HepG2 (cell line): ENCODE results near the gene DNAJC24. TPM values are rescaled to one million over a fixed set of nuclear protein-coding genes. Genes with fewer than 3 reads are reported as not detected.
A peak's percentile ranks its signal among the peaks of the same experiment; 100 is the strongest.

Experiments used
- DR1 ChIP-seq: sonication (generic); formaldehyde crosslinking; IDR thresholded peaks from 2 replicates; pipeline ENCODE4 v1.8.0; 2021; ENCODE audit warnings: mild to moderate bottlenecking, missing genetic modification reagents, inconsistent platforms
- FOXM1 ChIP-seq: sonication (generic); formaldehyde crosslinking; IDR thresholded peaks from 2 replicates; pipeline ENCODE4 v1.5.0; 2020; ENCODE audit warnings: missing genetic modification reagents
- GABPB1 ChIP-seq: IDR thresholded peaks from 2 replicates; pipeline ENCODE4 v1.6.1; 2016; ENCODE audit warnings: mild to moderate bottlenecking, missing genetic modification reagents, moderate library complexity, missing compliant biosample characterization
- HNF4G ChIP-seq, 2 experiments: sonication (generic) in 1 of 2; formaldehyde crosslinking in 1 of 2; IDR thresholded peaks; 2 replicates each; pipeline versions ENCODE4 v1.4.0 to v1.6.1; 2011 to 2020; ENCODE audit warnings: borderline replicate concordance in 2 of 2, low read depth in 2 of 2, mild to moderate bottlenecking in 2 of 2, low read length in 1 of 2, missing genetic modification reagents in 1 of 2, moderate library complexity in 1 of 2
- KDM5B ChIP-seq: sonication (generic); formaldehyde crosslinking; IDR thresholded peaks from 2 replicates; pipeline ENCODE4 v1.4.0; 2020; ENCODE audit warnings: missing genetic modification reagents, mild to moderate bottlenecking, borderline replicate concordance
- MEIS2 ChIP-seq: sonication (generic); formaldehyde crosslinking; IDR thresholded peaks from 2 replicates; pipeline ENCODE4 v1.9.0; 2021; ENCODE audit warnings: mild to moderate bottlenecking, missing genetic modification reagents
- PAF1 ChIP-seq: IDR thresholded peaks from 2 replicates; pipeline ENCODE4 v1.6.1; 2016; ENCODE audit warnings: missing genetic modification reagents, missing compliant biosample characterization
- RNF2 ChIP-seq: fragments of 450-650 bp; conservative IDR thresholded peaks from 2 replicates; pipeline ENCODE4 v1.6.1; 2016; ENCODE audit warnings: low read depth
- SCMH1 ChIP-seq: sonication (generic); formaldehyde crosslinking; IDR thresholded peaks from 2 replicates; pipeline ENCODE4 v1.9.0; 2021; ENCODE audit warnings: missing genetic modification reagents, mild to moderate bottlenecking, borderline replicate concordance
- TBX2 ChIP-seq: sonication (generic); formaldehyde crosslinking; IDR thresholded peaks from 2 replicates; pipeline ENCODE4 v1.5.0; 2020; ENCODE audit warnings: missing genetic modification reagents, mild to moderate bottlenecking, borderline replicate concordance
- TCF12 ChIP-seq, 2 experiments: fragments of 450-650 bp in 1 of 2; sonication (generic) in 1 of 2; formaldehyde crosslinking in 1 of 2; IDR thresholded peaks; 2 replicates each; pipeline versions ENCODE4 v1.6.1 to v1.8.0; 2017 to 2022; ENCODE audit warnings: antibody characterized with exemption in 1 of 2, mild to moderate bottlenecking in 1 of 2, missing genetic modification reagents in 1 of 2, moderate library complexity in 1 of 2
- ZNF124 ChIP-seq: sonication (generic); formaldehyde crosslinking; IDR thresholded peaks from 2 replicates; pipeline ENCODE4 v1.4.0; 2020; ENCODE audit warnings: missing genetic modification reagents
- ZNF264 ChIP-seq: sonication (generic); formaldehyde crosslinking; IDR thresholded peaks from 2 replicates; pipeline ENCODE4 v1.4.0; 2020; ENCODE audit warnings: missing genetic modification reagents
- ZNF335 ChIP-seq: sonication (generic); formaldehyde crosslinking; IDR thresholded peaks from 2 replicates; pipeline ENCODE4 v1.4.0; 2020; ENCODE audit warnings: missing genetic modification reagents
- ZNF737 ChIP-seq: sonication (generic); formaldehyde crosslinking; IDR thresholded peaks from 2 replicates; pipeline ENCODE4 v1.5.0; 2020; ENCODE audit warnings: missing genetic modification reagents, mild to moderate bottlenecking, borderline replicate concordance
- ZNF83 ChIP-seq: sonication (generic); formaldehyde crosslinking; IDR thresholded peaks from 2 replicates; pipeline ENCODE4 v1.4.0; 2020; ENCODE audit warnings: missing genetic modification reagents, mild to moderate bottlenecking, borderline replicate concordance
- polyA plus RNA-seq, 8 experiments: library from polyadenylated mRNA; depleted of rRNA in 3 of 8; stranded (reverse) in 7 of 8; unstranded in 1 of 8; fragments of >200 nt; fragmentation: Illumina TruSeq in 4 of 8; extraction: Trizol in 4 of 8; gene quantifications; 2 replicates each; pipeline versions ENCODE4 v1.2.1 to v1.2.3, GENCODE V29; 2011 to 2016; ENCODE audit warnings: low read depth in 4 of 8, missing spikeins in 1 of 8, mixed read lengths in 1 of 8; ENCODE audit not compliant: insufficient read depth in 1 of 8
- total RNA-seq, 5 experiments: library from RNA; depleted of rRNA; stranded (reverse); fragments of >200 nt; fragmentation: Illumina TruSeq; extraction: Trizol; gene quantifications; 2 replicates each; pipeline ENCODE4 v1.2.3, GENCODE V29; 2016; ENCODE audit warnings: low read depth in 1 of 5
- TF ChIP-seq, protein P1 (sequence below): sonication (generic); formaldehyde crosslinking; conservative IDR thresholded peaks from 2 replicates; pipeline ENCODE4 v1.8.0; 2022; ENCODE audit warnings: missing genetic modification reagents
- TF ChIP-seq, protein P2 (sequence below): sonication (generic); formaldehyde crosslinking; conservative IDR thresholded peaks from 2 replicates; pipeline ENCODE4 v1.4.0; 2020; ENCODE audit warnings: missing genetic modification reagents
- TF ChIP-seq, protein P3 (sequence below): sonication (generic); formaldehyde crosslinking; IDR thresholded peaks from 2 replicates; pipeline ENCODE4 v1.8.0; 2022; ENCODE audit warnings: mild to moderate bottlenecking, missing genetic modification reagents, moderate library complexity
- TF ChIP-seq, protein P4 (sequence below): sonication (generic); formaldehyde crosslinking; IDR thresholded peaks from 2 replicates; pipeline ENCODE4 v1.9.0; 2021; ENCODE audit warnings: missing genetic modification reagents, mild to moderate bottlenecking, borderline replicate concordance
- TF ChIP-seq, protein P5 (sequence below): sonication (generic); formaldehyde crosslinking; IDR thresholded peaks from 2 replicates; pipeline ENCODE4 v1.5.0; 2020; ENCODE audit warnings: mild to moderate bottlenecking, low read depth, missing genetic modification reagents, borderline replicate concordance

DNAJC24 gene
- total and polyA plus RNA-seq, 2 of the 13 experiments (the other 11 are each of a cell fraction or from before 2014, with no cell fraction given): 10.5 to 13.7 TPM

DNA sequence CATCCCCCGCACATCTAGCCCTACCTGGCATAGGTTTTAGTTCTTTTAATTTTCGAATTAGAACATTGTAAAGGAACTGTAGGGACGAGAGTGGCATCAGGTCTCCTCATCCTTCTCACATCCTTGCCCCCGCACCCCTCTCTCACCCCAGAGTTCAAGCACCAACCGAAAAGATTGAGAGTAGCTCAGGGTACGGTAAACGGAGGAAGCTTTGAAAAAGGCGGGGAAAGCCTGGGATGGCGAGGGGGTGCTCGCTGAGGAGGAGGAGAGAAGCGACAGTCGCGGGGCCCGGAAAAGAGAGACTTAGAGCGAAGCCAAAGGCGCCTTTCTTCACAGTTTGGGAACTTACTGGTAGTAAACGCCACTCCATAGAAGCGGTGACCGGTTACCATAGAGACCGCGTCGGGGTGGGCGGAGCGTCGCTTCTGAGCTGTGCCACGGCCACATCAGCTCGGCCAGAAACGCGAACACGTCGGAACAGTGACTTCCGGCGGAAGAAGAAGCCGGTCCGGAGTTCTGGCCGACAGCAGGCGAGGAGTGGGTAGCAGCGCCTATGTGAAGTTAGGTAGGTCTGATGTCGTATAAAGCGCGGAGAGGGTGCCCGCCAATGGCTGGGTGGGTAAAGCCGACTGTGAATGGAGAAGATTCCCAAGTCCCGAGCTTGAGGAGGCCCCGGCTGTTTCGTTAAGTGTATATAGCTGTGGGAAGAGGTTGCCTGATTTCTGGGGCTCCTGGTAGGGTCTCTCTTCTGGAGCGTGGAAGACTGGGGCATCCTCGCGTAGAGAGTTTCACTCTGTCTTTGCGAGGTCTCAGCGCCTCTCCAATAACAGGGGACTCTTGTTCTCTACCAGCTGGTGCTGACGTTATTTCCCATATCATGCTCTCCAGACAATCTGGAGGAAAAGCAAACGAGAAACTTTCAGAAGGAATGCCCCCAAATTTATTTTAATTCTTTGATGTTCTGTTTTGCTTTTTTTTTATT, at the start of gene DNAJC24, which contains the start of gene DCDC1 (continued):
- TF ChIP-seq, protein P1, sequence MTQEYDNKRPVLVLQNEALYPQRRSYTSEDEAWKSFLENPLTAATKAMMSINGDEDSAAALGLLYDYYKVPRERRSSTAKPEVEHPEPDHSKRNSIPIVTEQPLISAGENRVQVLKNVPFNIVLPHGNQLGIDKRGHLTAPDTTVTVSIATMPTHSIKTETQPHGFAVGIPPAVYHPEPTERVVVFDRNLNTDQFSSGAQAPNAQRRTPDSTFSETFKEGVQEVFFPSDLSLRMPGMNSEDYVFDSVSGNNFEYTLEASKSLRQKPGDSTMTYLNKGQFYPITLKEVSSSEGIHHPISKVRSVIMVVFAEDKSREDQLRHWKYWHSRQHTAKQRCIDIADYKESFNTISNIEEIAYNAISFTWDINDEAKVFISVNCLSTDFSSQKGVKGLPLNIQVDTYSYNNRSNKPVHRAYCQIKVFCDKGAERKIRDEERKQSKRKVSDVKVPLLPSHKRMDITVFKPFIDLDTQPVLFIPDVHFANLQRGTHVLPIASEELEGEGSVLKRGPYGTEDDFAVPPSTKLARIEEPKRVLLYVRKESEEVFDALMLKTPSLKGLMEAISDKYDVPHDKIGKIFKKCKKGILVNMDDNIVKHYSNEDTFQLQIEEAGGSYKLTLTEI (CRISPR knock-in tag): no peak
- peak; percentile 19; the same call in 1 of the 2 replicates for TF ChIP-seq HNF4G (IDR thresholded peaks at IDR 0.05; ENCODE audit: borderline replicate concordance, low read depth, low read length)
- TF ChIP-seq HNF4G (CRISPR knock-in tag; IDR thresholded peaks at IDR 0.05; ENCODE audit: borderline replicate concordance, low read depth): no peak
- peak; percentile 86 for TF ChIP-seq TBX2 (CRISPR knock-in tag)
- no peak for TF ChIP-seq RNF2
- peak; percentile 77; the same call in 1 of the 2 replicates for TF ChIP-seq KDM5B
- no peak for TF ChIP-seq ZNF83 (CRISPR knock-in tag)
- peak; percentile 59; the same call in 1 of the 2 replicates for TF ChIP-seq ZNF124
- TF ChIP-seq, protein P2, sequence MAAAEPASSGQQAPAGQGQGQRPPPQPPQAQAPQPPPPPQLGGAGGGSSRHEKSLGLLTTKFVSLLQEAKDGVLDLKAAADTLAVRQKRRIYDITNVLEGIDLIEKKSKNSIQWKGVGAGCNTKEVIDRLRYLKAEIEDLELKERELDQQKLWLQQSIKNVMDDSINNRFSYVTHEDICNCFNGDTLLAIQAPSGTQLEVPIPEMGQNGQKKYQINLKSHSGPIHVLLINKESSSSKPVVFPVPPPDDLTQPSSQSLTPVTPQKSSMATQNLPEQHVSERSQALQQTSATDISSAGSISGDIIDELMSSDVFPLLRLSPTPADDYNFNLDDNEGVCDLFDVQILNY (CRISPR knock-in tag): no peak; the same call in 1 of the 2 replicates
- no peak; the same call in 1 of the 2 replicates for TF ChIP-seq DR1 (CRISPR knock-in tag)
- peak; percentile 65; the same call in 1 of the 2 replicates for TF ChIP-seq ZNF737
- peak; percentile 99 for TF ChIP-seq GABPB1 (CRISPR knock-in tag)
- TF ChIP-seq, protein P3, sequence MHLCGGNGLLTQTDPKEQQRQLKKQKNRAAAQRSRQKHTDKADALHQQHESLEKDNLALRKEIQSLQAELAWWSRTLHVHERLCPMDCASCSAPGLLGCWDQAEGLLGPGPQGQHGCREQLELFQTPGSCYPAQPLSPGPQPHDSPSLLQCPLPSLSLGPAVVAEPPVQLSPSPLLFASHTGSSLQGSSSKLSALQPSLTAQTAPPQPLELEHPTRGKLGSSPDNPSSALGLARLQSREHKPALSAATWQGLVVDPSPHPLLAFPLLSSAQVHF: no peak
- no peak for TF ChIP-seq TCF12 (IDR thresholded peaks at IDR 0.05)
- TF ChIP-seq TCF12 (CRISPR knock-in tag; IDR thresholded peaks at IDR 0.05): 0 out of 2 replicates have a peak, but pooled peaks have one; percentile 59
- TF ChIP-seq PAF1 (CRISPR knock-in tag): no peak
- TF ChIP-seq SCMH1 (CRISPR knock-in tag): no peak
- peak; percentile 71; the same call in 1 of the 2 replicates for TF ChIP-seq MEIS2
- peak; percentile 40; the same call in 1 of the 2 replicates for TF ChIP-seq ZNF264 (CRISPR knock-in tag)
- TF ChIP-seq, protein P4, sequence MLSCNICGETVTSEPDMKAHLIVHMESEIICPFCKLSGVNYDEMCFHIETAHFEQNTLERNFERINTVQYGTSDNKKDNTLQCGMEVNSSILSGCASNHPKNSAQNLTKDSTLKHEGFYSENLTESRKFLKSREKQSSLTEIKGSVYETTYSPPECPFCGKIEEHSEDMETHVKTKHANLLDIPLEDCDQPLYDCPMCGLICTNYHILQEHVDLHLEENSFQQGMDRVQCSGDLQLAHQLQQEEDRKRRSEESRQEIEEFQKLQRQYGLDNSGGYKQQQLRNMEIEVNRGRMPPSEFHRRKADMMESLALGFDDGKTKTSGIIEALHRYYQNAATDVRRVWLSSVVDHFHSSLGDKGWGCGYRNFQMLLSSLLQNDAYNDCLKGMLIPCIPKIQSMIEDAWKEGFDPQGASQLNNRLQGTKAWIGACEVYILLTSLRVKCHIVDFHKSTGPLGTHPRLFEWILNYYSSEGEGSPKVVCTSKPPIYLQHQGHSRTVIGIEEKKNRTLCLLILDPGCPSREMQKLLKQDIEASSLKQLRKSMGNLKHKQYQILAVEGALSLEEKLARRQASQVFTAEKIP (CRISPR knock-in tag): no peak
- no peak for TF ChIP-seq FOXM1 (CRISPR knock-in tag)
- TF ChIP-seq, protein P5, sequence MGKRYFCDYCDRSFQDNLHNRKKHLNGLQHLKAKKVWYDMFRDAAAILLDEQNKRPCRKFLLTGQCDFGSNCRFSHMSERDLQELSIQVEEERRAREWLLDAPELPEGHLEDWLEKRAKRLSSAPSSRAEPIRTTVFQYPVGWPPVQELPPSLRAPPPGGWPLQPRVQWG (CRISPR knock-in tag): no peak
- TF ChIP-seq ZNF335 (CRISPR knock-in tag): no peak
